HEK293 (cell line): Measurements from ENCODE around the gene KCNH8.

Experiments used
- CTCF ChIA-PET: fragments of 350-600 bp; formaldehyde crosslinking; extraction: SDS; loops from one replicate; lab custom pipeline; 2021; ENCODE audit warnings: antibody characterized with exemption; lab: Yijun Ruan, JAX
- POLR2A ChIA-PET: fragments of 300-600 bp; formaldehyde crosslinking; extraction: SDS; loops from one replicate; lab custom pipeline; 2020; ENCODE audit warnings: antibody characterized with exemption, inconsistent platforms; lab: Yijun Ruan, JAX
- H3K27ac ChIP-seq: fragments of 200-500 bp; sonication (Bioruptor generic); 2 replicates; pipeline ENCODE4 v1.5.1; 2014; ENCODE audit warnings: low read depth, low read length, control low read depth, inconsistent platforms; ENCODE audit errors: extremely low read depth
- H3K36me3 ChIP-seq, 2 experiments: fragments of 200-500 bp in 1 of 2; sonication (Bioruptor generic) in 1 of 2; 1 replicate in 1 of 2; 2 replicates in 1 of 2; pipeline ENCODE4 v1.5.1; 2014 to 2017; ENCODE audit warnings: inconsistent platforms in 2 of 2, low read length in 2 of 2; ENCODE audit not compliant: control insufficient read depth in 2 of 2, insufficient read depth in 1 of 2
- H3K4me1 ChIP-seq: fragments of 200-500 bp; sonication (Bioruptor generic); 2 replicates; pipeline ENCODE4 v1.5.1; 2014; ENCODE audit warnings: mild to moderate bottlenecking, low read length, inconsistent platforms; ENCODE audit not compliant: control insufficient read depth, insufficient read depth
- H3K4me3 ChIP-seq: 2 replicates; pipeline ENCODE4 v1.5.1; 2011; ENCODE audit warnings: low read depth, mild to moderate bottlenecking, control low read depth, low read length, moderate library complexity
- H3K9me3 ChIP-seq: fragments of 200-500 bp; sonication (Bioruptor generic); 2 replicates; pipeline ENCODE4 v1.5.1; 2014; ENCODE audit warnings: low read depth, low read length, inconsistent platforms; ENCODE audit not compliant: control insufficient read depth, insufficient read depth
- GFI1B ChIP-seq: fragments of 450-650 bp; formaldehyde crosslinking; IDR thresholded peaks from 2 replicates; pipeline ENCODE4 v1.5.1; 2016; ENCODE audit warnings: missing biosample characterization, missing genetic modification characterization
- GLIS1 ChIP-seq: fragments of 450-650 bp; formaldehyde crosslinking; IDR thresholded peaks from 2 replicates; pipeline ENCODE4 v1.5.1; 2016; ENCODE audit warnings: missing biosample characterization, missing genetic modification characterization
- HOXD13 ChIP-seq: sonication (generic); formaldehyde crosslinking; IDR thresholded peaks from 2 replicates; pipeline ENCODE4 v1.8.0; 2022; ENCODE audit warnings: missing genetic modification reagents, borderline replicate concordance
- PRDM6 ChIP-seq: fragments of 450-650 bp; formaldehyde crosslinking; IDR thresholded peaks from 2 replicates; pipeline ENCODE4 v1.5.1; 2017; ENCODE audit warnings: missing biosample characterization, missing genetic modification characterization
- ZNF214 ChIP-seq: fragments of 450-650 bp; formaldehyde crosslinking; IDR thresholded peaks from 2 replicates; pipeline ENCODE4 v1.5.1; 2017; ENCODE audit warnings: missing biosample characterization, mild to moderate bottlenecking, missing genetic modification characterization, borderline replicate concordance
- ZNF23 ChIP-seq: fragments of 450-650 bp; formaldehyde crosslinking; IDR thresholded peaks from 2 replicates; pipeline ENCODE4 v1.5.1; 2016; ENCODE audit warnings: missing biosample characterization, missing genetic modification characterization, borderline replicate concordance
- ZNF280C ChIP-seq: fragments of 450-650 bp; formaldehyde crosslinking; IDR thresholded peaks from 2 replicates; pipeline ENCODE4 v1.5.1; 2016; ENCODE audit warnings: missing biosample characterization, missing genetic modification characterization
- ZNF335 ChIP-seq: fragments of 450-650 bp; formaldehyde crosslinking; conservative IDR thresholded peaks from 2 replicates; pipeline ENCODE4 v1.5.1; 2016; ENCODE audit warnings: missing biosample characterization, missing genetic modification characterization
- ZNF341 ChIP-seq: fragments of 450-650 bp; formaldehyde crosslinking; IDR thresholded peaks from 2 replicates; pipeline ENCODE4; 2016; ENCODE audit warnings: low read depth, missing biosample characterization, missing genetic modification characterization
- ZNF391 ChIP-seq: fragments of 450-650 bp; formaldehyde crosslinking; IDR thresholded peaks from 2 replicates; pipeline ENCODE4 v1.5.1; 2016; ENCODE audit warnings: low read depth, missing biosample characterization, missing genetic modification characterization, borderline replicate concordance
- ZNF571 ChIP-seq: fragments of 450-650 bp; formaldehyde crosslinking; IDR thresholded peaks from 2 replicates; pipeline ENCODE4 v1.5.0; 2017; ENCODE audit warnings: missing biosample characterization, missing genetic modification characterization

The KCNH8 gene

DNA sequence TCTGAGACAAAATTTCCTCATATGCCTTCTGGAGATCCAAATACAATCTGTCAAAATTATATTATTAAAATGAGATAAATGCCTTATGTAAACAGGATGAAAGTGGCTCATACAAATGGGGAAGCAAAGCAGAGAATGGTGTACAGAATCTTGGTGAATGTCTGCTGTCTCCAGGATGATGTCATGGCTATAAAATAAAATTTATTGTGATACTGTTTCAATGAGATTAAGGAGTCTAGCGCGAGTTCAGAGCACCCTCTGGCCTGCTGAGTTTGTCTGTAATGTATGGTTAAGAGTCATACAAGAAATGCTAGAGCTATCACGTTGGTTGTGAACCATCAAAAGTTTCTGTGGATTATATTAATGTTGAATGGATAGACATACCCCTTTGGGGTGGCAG lies 426.0 kb downstream of the KCNH8 start (continued):
- TF ChIP-seq GFI1B (tag by site-specific recombination) (no peak), GLIS1 (tag by site-specific recombination) (no peak), PRDM6 (tag by site-specific recombination) (no peak), ZNF571 (no peak), ZNF23 (tag by site-specific recombination) (no peak), ZNF335 (tag by site-specific recombination) (no peak), ZNF391 (tag by site-specific recombination) (no peak), ZNF280C (no peak), ZNF341 (no peak), HOXD13 (no peak)

DNA sequence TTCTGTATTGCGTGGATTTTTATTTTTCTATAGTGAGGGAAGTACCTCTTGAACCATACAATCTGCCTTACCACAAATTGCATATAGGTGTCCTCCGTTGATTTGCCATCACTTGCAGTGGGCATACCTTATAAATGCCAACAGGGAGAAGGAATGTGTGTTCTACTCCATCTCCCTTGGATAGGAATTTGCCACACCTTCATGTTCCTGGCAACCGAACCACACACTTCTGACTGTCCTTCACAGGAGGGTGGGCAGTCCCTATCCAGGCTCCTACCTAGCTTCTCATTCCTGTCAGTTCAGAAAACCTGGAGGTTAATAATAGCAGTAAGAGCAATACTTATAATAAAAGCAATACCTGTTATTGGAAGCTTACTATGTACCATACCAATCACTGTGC lies 428.0 kb downstream of the KCNH8 start:
- Histone ChIP-seq H3K4me3 (no peak overlapping the region), H3K27ac (no peak overlapping the region), H3K4me1 (no peaks in the 10 kb centered on the region), H3K36me3 (no peaks in the 10 kb centered on the region), H3K9me3 (no peaks in the 10 kb centered on the region)
- POLR2A ChIA-PET, result no interaction called here
- CTCF ChIA-PET, result no interaction called here
- no peak for TF ChIP-seq ZNF214 (tag by site-specific recombination)
